Breast epithelium (tissue), 4 donors: ENCODE results near the gene HSPG2. TPM values are rescaled to one million over a fixed set of nuclear protein-coding genes. Genes with fewer than 3 reads are reported as not detected.

Experiments
- DNase-seq, 2 donors: peaks; one replicate each; pipeline ENCODE4 v3.0.0-alpha.2; 2019; ENCODE audit warnings: low spot score in 2 of 2
- H3K27ac ChIP-seq, 2 donors: fragments of 200-600 bp; sonication (generic) in 1 of 2; one replicate each; pipeline ENCODE4 v1.5.1; 2016 to 2019; ENCODE audit warnings: mild to moderate bottlenecking in 1 of 2
- H3K27me3 ChIP-seq, 2 donors: fragments of 200-600 bp; sonication (generic) in 1 of 2; one replicate each; pipeline versions ENCODE4 v1.5.1 to v1.6.0; 2017 to 2019; ENCODE audit warnings: control low read depth in 1 of 2, mild to moderate bottlenecking in 1 of 2
- H3K36me3 ChIP-seq: fragments of 200-600 bp; one replicate; pipeline ENCODE4 v1.5.1; 2019
- H3K4me1 ChIP-seq, 2 donors: fragments of 200-600 bp; sonication (generic); one replicate each; pipeline ENCODE4 v1.5.1; 2016 to 2019; ENCODE audit warnings: control low read depth in 1 of 2
- H3K4me3 ChIP-seq, 3 donors: fragments of 200-600 bp; sonication (generic); 1 replicate in 2 of 3; 2 replicates in 1 of 3; pipeline ENCODE4 v1.5.1; 2016 to 2019; ENCODE audit warnings: mild to moderate bottlenecking in 3 of 3, moderate library complexity in 2 of 3
- H3K9me3 ChIP-seq, 2 donors: fragments of 200-600 bp; sonication (generic) in 1 of 2; one replicate each; pipeline ENCODE4 v1.5.1; 2016 to 2019; ENCODE audit warnings: control low read depth in 1 of 2
- CTCF ChIP-seq, 3 donors: fragments of 450-650 bp; IDR thresholded peaks; one replicate each; pipeline ENCODE4 v1.5.1; 2016 to 2017; ENCODE audit warnings: antibody characterized with exemption in 3 of 3, mild to moderate bottlenecking in 3 of 3, moderate library complexity in 3 of 3
- POLR2A ChIP-seq: fragments of 450-650 bp; IDR thresholded peaks from one replicate; pipeline ENCODE4 v1.6.1; 2016; ENCODE audit warnings: antibody characterized with exemption, mild to moderate bottlenecking, moderate library complexity
- POLR2AphosphoS5 ChIP-seq, 3 donors: sonication (generic); formaldehyde crosslinking; IDR thresholded peaks; one replicate each; pipeline ENCODE4 v1.6.1; 2017; ENCODE audit warnings: antibody characterized with exemption in 3 of 3
- intact Hi-C: fragments of 100-400 bp; cut with DNase I; formaldehyde crosslinking; loops from one replicate; pipeline ENCODE4 v1.15.1; 2023; ENCODE audit warnings: low total_unique reads
- total RNA-seq, 3 donors: library from RNA; depleted of rRNA; stranded (reverse); fragments of >200 nt; gene quantifications; one replicate each; pipeline ENCODE4 v1.1.0, GENCODE V29; 2016

Gene HSPG2
- total RNA-seq, 3 donors from 2014 or later = 48.3 to 219 (median 95.0) TPM

GRCh38 chr1:21935891-21936365 lies 1.2 kb downstream of the HSPG2 start:
- H3K4me3 ChIP-seq = peak overlapping the region; percentile 72 to 91 (median 86)
- peak overlapping the region; percentile 88 to 94 for H3K27ac ChIP-seq
- no peak for TF ChIP-seq POLR2A
- TF ChIP-seq POLR2AphosphoS5 (IDR thresholded peaks at IDR 0.05) = no peak
- TF ChIP-seq CTCF (IDR thresholded peaks at IDR 0.05) = no peak
- peaks cover 35 to 40% of the 10 kb centered on the region in 2 donors for H3K4me1 ChIP-seq
- no peak for DNase-seq
- no peaks in the 10 kb centered on the region for H3K27me3 ChIP-seq
- intact Hi-C loops = no loop called here
- H3K9me3 ChIP-seq = no peaks in the 10 kb centered on the region
- H3K36me3 ChIP-seq = no peaks in the 10 kb centered on the region

- Histone ChIP-seq H3K4me3 (peak overlapping the region; percentile 72 to 91 (median 86)), H3K9me3 (no peaks in the 10 kb centered on the region), H3K4me1 (peaks cover 35 to 40% of the 10 kb centered on the region in 2 donors), H3K27ac (peak overlapping the region; percentile 88 to 94), H3K36me3 (no peaks in the 10 kb centered on the region), H3K27me3 (no peaks in the 10 kb centered on the region)
- intact Hi-C loops = no loop called here
- no peak for TF ChIP-seq CTCF (IDR thresholded peaks at IDR 0.05)
- no peak for TF ChIP-seq POLR2AphosphoS5 (IDR thresholded peaks at IDR 0.05)
- TF ChIP-seq POLR2A = no peak
- no peak for DNase-seq
Observed at GRCh38 chr1:21935393-21935804, 1.7 kb downstream of the HSPG2 start.

GRCh38 chr1:21933397-21934248 lies 3.5 kb downstream of the HSPG2 start:
- Histone ChIP-seq H3K9me3 (no peaks in the 10 kb centered on the region), H3K36me3 (no peaks in the 10 kb centered on the region), H3K27me3 (no peaks in the 10 kb centered on the region), H3K4me3 (peak overlapping the region; percentile 72 to 91 (median 86)), H3K27ac (peak overlapping the region; percentile 88 to 93), H3K4me1 (peaks cover 27 to 32% of the 10 kb centered on the region in 2 donors)
- peak in 1 of 3 donors; percentile 23 for TF ChIP-seq POLR2AphosphoS5 (IDR thresholded peaks at IDR 0.05)
- no peak for TF ChIP-seq POLR2A
- TF ChIP-seq CTCF (IDR thresholded peaks at IDR 0.05) = no peak
- DNase-seq = peak in 1 of 2 donors; percentile 84
- intact Hi-C loops = no loop called here

GRCh38 chr1:21932127-21932526 lies 5.0 kb downstream of the HSPG2 start:
- H3K4me1 ChIP-seq = peaks cover 23 to 35% of the 10 kb centered on the region in 2 donors
- peak overlapping the region; percentile 88 to 92 for H3K27ac ChIP-seq
- H3K9me3 ChIP-seq = no peaks in the 10 kb centered on the region
- peak overlapping the region in 1 of 3 donors; percentile 47 for H3K4me3 ChIP-seq
- H3K27me3 ChIP-seq = no peaks in the 10 kb centered on the region
- TF ChIP-seq CTCF (IDR thresholded peaks at IDR 0.05) (no peak), POLR2A (no peak), POLR2AphosphoS5 (IDR thresholded peaks at IDR 0.05) (peak in 2 of 3 donors; percentile 58 to 84)
- no peaks in the 10 kb centered on the region for H3K36me3 ChIP-seq
- intact Hi-C loops = no loop called here
- DNase-seq = peak in 1 of 2 donors; percentile 45
